ENCODE results near the gene ZNF337.
"Not testable (repeated sequence)": the region's sequence is repeated elsewhere in the genome, so short reads cannot be mapped to it uniquely, and the experiment has no call there.

ZNF337 gene

DNA sequence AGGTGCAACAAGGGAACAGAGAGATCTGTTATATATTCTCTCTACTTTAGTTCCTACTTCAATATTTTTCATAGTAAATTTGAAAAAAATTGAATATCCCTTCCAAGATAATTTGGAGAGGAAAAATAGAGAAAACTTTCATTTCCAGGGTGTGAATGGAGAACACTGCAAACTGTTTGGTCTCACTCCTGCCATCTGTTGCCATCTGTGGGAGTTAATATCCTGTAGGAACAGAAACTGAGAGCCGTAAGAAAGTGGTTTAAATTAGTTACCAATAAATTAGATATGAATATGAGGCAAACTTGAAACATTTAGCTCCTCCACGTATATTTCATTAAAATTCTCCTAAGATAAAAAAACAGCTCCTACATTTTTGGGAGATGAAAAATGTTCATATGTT, 4.2 kb downstream of the ZNF337 start:
- DNase-seq = no peak

- no peak for DNase-seq
These were observed 6.2 kb downstream of the ZNF337 start for GRCh38 chr20:25690427-25690826.

DNA sequence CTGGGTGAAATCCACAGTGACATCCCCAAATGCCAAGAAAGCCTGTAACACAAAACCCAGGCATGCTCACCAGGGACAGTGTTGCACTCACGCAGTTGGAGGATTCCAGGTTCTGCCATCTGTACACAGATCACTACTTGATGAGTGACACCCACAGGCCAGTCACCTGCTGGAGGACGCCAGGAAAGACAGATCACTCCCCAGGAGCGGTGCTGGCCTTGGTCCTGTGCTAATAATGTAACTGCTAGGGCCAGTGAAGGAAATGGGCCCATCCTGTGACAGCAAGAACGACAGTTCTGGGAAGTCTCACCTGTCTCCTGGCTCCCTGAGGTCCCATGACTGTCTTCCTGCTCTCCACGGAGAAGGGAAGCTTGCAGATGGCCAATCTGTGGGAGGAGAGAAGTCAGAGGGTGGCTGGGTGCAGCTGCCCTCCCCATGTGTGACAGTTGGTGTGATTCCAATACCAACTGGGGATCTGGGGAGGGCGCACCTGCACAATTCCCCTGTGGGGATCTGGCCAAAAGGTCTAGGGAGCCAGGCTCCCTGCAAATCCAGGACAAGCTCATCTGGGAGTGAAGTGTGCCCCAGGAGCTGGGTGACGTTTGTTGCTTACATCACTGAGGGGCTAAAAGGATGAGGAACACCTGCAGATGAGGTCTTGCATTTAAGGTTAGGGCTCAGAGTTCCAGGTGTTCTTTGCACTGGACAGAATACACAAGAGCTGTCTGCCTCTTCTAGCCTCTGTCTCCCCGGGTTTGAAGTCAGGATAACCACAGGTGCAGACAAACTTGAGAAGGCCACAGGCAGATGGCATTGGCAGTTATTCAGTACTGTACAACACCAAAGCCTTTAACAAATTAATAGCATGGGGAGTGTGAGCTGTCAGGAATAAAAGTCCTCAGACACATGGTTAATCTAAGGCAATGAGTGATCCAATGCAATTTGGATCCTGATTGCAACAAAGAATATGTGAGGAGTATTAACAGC, 10.3 kb downstream of the ZNF337 start:
- no peak for DNase-seq

DNA sequence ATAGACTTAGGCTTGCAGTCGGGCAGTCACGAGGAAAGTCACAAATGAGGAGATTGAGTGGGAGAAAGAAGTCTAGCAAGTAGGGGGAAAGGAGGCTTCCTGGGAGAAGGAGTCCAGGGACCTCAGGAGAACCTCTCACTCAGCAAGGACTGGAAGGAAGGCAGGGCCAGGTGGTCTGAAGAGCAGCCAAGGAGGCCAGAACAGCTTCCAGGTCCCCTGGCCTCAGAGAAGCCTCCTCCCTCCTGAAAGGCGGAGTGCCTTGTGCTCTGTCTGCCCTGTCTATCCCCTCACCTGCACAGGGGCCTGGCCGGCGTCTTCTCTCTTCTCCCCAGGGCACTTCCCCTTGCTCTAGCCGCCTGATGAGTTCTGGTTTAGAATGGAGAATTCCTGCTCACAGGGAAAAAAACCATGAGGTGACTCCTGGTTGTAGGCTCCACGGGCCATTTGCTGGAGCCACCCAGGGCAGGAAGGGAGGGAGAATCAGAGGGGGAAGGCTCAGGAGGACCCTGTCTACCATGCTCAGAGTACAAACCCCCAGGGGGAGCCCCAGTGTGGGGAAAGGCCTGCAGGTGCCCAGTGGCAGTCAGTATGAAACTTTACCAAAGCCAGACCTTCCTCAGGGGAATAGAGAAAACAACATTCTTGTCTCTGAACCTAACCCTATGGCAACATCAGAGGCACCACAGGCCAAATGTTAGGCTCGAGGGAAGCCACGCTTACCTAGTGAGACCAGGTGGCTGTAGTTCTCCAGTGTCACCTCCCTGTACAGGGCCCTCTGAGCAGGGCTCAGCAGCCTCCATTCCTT, 11.2 kb downstream of the ZNF337 start:
- DNase-seq = no peak

GRCh38 chr20:25683826-25684225, 12.8 kb downstream of the ZNF337 start:
- DNase-seq = not testable (repeated sequence)

DNA sequence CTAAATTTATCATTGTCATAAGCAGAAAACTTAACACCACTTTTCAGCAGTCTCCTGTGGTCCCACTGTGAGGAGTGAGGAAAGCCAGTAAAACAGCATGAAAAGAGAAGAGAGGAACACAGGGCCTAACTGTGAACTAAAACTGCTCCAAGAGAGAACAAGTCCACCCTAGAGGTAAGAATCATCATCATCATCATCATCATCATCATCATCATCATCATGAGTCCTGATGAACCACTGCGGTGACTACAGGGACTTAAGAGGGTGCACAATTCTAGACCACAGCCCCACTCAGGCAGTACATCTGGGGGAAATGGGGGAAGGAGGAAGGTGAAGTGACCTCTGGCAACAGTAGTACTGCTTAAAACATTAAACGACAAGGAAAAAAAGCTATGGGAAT, 13.6 kb downstream of the ZNF337 start:
- DNase-seq = no peak

- DNase-seq = no peak
These were observed 20.4 kb downstream of the ZNF337 start for GRCh38 chr20:25676164-25676809.

DNA sequence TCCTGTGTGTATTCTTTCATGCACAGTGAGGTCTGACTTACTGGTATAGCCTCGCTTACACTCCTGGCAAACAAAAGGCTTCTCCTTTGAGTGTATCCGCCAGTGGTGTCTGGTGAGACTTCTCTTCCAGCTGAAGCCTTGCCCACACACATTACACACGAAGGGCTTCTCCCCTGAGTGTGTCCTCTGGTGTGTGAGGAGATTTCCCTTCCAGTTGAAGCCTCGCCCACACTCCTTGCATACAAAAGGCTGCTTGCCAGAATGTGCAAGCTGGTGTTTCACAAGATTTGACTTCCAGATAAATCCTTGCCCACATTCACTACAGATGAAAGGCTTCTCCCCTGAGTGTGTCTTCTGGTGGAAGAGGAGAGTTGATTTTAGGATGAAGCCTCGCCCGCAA, 21.5 kb downstream of the ZNF337 start:
- no peak for DNase-seq

- no peak for DNase-seq
These were observed 23.9 kb downstream of the ZNF337 start for GRCh38 chr20:25672659-25673235.

DNA sequence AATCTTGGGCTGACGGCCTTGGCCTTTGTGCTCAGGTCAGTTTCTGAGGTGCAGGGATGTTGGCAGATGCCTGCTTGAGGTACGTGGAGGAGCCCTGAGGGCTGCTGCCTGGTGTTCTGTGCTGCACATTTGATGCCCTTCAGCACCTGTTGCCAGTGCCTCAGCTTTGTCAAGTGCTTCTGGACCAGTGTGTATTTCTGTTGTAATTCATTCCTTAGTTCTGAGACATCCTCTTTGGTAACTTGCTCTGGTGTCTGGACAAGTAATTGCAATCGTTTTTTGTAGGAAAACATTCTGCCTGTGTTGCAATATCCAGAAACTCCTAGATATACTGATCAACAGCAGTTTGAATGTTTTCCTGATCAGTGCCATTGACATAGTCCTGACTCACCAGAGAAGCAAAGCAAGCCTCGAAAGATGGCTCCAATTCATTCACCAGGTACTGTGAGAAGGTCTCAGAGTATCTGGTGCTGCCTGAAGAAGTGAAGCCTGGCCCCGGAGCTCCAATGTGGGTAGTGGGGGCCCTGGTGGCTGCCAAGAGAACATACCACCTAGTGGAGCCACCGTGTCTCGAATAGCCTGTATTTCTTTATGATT, 26.7 kb downstream of the ZNF337 start:
- no peak for DNase-seq

DNA sequence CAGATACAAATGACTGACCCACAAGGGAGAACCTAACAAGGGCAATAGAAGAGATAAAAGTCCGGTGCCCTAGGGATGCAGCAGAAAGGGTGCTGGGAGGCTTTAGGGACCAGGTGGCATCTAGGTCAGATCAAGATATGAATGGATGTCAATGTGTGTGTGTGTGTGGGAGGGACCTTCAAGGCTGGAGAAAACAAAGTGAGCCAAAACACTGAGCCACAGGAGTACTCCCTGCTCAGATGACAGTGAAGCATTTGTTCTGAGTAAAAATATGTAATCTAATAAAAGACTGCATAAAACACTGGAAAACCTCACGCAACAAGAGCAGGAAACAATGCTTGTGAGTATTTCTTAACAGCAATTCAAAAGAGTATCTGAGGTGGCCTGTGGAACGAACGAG, 28.2 kb downstream of the ZNF337 start:
- no peak for DNase-seq

DNA sequence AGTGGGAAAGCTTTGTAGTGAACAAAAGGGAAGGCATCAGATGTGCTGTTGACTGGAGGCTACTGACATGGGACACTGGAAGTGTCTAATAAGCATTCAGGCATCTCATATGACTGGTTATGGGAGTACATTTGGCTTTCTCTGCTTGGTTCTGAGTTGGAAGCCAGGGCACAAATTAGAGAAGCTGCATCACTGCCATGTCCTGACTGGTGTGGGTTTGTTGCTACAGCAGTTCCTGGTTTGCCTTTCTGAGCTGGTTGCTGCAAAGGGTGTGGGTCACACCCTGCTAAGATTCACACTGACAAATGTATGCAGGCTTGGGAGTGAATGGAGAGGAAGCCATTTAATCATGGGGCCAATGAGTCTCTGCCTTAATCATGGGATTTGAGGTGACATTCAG, 36.7 kb downstream of the ZNF337 start:
- DNase-seq = no peak

- no peak for DNase-seq
These were observed 42.2 kb downstream of the ZNF337 start for GRCh38 chr20:25654487-25654886.

DNA sequence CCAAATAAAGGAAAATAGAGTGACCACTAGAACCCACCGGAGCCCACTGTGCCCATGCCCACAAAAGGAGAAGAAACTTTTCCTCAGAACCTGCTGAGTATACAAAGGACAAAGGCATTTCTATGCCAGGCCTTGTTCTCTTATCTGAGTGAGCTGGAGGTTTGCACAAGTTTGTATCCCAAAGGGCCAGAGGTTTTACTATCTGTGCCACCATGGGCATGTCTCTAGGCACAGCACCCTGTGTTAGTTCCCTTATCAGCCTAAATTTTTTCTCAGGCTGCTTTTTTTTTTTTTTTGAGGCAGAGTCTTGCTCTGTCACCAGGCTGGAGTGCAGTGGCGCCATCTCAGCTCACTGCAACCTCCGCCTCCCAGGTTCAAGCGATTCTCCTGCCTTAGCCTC, 43.8 kb downstream of the ZNF337 start:
- not testable (repeated sequence) for DNase-seq

DNA sequence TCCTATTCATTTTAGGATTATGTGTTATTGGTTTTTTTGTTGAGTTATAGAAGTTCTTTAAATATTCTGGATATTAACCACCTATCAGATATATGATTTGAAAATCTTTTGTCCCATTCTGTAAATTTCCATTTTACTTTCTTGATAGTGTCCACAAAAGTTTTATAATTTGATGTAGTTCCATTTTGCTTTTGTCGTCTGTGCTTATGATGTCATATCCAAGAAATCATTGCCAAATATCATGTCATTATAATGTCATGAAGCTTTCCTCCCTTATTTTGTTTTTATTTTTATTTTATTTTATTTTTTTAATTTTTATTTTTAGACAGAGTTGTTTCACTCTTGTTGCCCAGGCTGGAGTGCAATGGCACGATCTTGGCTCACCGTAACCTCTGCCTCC, 51.8 kb downstream of the ZNF337 start:
- DNase-seq = no peak

DNA sequence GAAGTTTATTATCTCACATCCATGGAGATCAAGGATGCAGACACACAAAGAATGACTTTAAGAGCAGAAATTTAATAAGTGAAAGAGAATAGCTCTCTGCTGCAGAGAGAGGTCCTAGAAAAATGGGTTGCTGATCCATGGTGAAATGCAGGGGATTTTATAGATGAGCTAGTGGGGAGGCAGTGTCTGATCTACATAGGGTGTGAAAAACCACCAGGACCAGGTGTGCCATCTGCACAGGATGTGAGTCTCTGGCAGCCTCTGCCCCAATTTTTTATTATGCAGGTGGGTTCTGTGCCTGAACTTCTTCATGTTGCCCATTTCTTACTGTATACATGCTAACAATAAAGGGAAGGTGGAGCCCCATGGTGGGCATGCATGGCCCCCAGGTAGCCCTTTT, 52.9 kb downstream of the ZNF337 start:
- no peak for DNase-seq

GRCh38 chr20:25637247-25637646, 59.4 kb downstream of the ZNF337 start:
- no peak for DNase-seq

- peak; percentile 18 for DNase-seq
These were observed 63.5 kb downstream of the ZNF337 start for GRCh38 chr20:25632940-25633790.

GRCh38 chr20:25630615-25631014, 66.0 kb downstream of the ZNF337 start:
- DNase-seq = not testable (repeated sequence)

GRCh38 chr20:25629816-25630499, 66.7 kb downstream of the ZNF337 start:
- no peak for DNase-seq

DNA sequence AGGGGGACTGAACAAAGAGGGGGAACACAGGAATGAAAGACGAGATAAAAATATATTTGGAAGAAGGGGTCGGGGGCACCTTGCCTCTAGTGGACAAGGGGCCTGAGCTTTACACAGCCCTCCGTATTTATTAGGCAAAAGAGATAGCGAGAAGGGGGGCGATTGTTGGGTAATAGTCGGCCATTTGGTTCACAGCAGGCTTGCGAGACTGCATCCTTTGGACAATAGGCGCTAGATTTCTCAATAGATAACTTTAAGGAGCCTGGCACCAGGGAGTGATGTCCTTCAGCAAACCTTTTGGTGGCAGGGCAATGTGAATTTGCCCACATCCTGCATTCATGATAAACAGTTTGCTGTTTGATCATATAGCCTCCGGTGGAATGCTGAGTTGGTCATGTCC, 69.9 kb downstream of the ZNF337 start:
- DNase-seq = peak; percentile 38

All from T1000 (cell line).